HG03520 (cell line): Measurements from ENCODE around the gene HPS6.

Source experiments
- ATAC-seq: cut with Tn5 transposase; IDR thresholded peaks from one replicate; pipeline ENCODE4 v1.9.1; 2021; ENCODE audit warnings: mild to moderate bottlenecking, moderate library complexity; ENCODE audit not compliant: unreplicated experiment

The HPS6 gene

DNA sequence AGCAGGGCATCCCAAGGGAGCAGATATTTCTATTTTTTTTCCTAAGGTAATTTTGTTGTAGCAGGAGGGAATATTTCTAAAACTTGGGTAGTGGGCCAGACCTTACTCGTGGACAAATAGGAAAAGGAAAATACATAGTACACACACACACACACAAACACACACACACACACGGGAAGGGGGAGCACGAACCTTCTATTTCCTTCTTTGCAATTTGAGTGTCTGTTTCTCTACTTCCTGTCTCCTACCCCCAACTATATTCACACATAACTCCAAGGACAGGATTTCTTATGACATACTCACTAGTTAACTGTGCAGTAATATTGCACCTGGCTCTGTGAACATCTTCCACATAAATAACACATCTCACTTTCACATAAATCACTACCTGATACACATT lies 50.6 kb downstream of the HPS6 start:
- no peak for ATAC-seq

DNA sequence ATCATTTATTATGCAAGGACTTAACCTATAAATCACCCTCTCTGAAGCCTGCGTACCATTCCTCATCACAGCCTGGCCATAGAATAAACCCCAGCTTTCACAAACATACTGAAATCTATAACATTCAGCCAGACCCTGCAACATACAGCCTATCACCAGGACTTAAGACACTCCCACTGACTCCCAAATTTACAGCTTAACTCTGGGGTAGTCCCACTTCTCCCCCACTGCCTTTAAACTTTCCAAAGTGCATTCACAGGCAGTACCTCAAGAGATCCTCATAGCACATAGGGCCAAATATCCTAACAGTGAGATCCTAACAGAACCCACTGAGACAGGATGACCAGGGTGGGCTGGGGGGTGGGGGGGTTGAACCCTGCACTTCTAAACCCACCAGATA lies 51.5 kb downstream of the HPS6 start:
- no peak for ATAC-seq
